H9 (cell line): ENCODE measurements around the gene GMCL1. TPM values are rescaled to one million over a fixed set of nuclear protein-coding genes. Genes with fewer than 3 reads are reported as not detected.

Source experiments
- DNase-seq: peaks from one replicate; pipeline ENCODE4 v3.0.0-alpha.2; 2017
- H2AFZ ChIP-seq: one replicate; pipeline ENCODE4 v1.6.1; 2013; ENCODE audit warnings: mild to moderate bottlenecking, low read length, control low read depth, moderate library complexity
- H2AK5ac ChIP-seq: 2 replicates; pipeline ENCODE4 v1.6.1; 2013; ENCODE audit warnings: low read length, control low read depth, mixed read lengths; ENCODE audit not compliant: insufficient read length
- H2BK120ac ChIP-seq: one replicate; pipeline ENCODE4 v1.6.1; 2013; ENCODE audit warnings: low read depth, mild to moderate bottlenecking, low read length, control low read depth, inconsistent platforms; ENCODE audit not compliant: poor library complexity, severe bottlenecking
- H2BK12ac ChIP-seq: 2 replicates; pipeline ENCODE4 v1.6.1; 2013; ENCODE audit warnings: low read length, control low read depth, mixed read lengths, low read depth; ENCODE audit not compliant: insufficient read length
- H2BK15ac ChIP-seq: 2 replicates; pipeline ENCODE4 v1.6.1; 2013; ENCODE audit warnings: low read depth, low read length, control low read depth
- H2BK20ac ChIP-seq: one replicate; pipeline ENCODE4 v1.6.1; 2013; ENCODE audit warnings: low read depth, mild to moderate bottlenecking, low read length, control low read depth, inconsistent platforms; ENCODE audit not compliant: poor library complexity, severe bottlenecking
- H2BK5ac ChIP-seq: 2 replicates; pipeline ENCODE4 v1.6.1; 2013; ENCODE audit warnings: low read length, control low read depth, mixed read lengths; ENCODE audit not compliant: insufficient read length
- H3K14ac ChIP-seq: 2 replicates; pipeline ENCODE4 v1.6.1; 2013; ENCODE audit warnings: low read length, control low read depth; ENCODE audit not compliant: insufficient read depth
- H3K18ac ChIP-seq: 2 replicates; pipeline ENCODE4 v1.6.1; 2013; ENCODE audit warnings: low read depth, mild to moderate bottlenecking, mixed read lengths, low read length, control low read depth; ENCODE audit not compliant: insufficient read length
- H3K23ac ChIP-seq: 2 replicates; pipeline ENCODE4 v1.6.1; 2013; ENCODE audit warnings: low read length, control low read depth, mixed read lengths, low read depth; ENCODE audit not compliant: insufficient read length
- H3K23me2 ChIP-seq: 2 replicates; pipeline ENCODE4 v1.6.1; 2013; ENCODE audit warnings: low read depth, mild to moderate bottlenecking, mixed read lengths, low read length, control low read depth; ENCODE audit not compliant: insufficient read length, poor library complexity, severe bottlenecking
- H3K27ac ChIP-seq: 2 replicates; pipeline ENCODE4 v1.5.1; 2013; ENCODE audit warnings: low read length, control low read depth, mixed read lengths, low read depth; ENCODE audit not compliant: insufficient read length
- H3K27me3 ChIP-seq: 2 replicates; pipeline ENCODE4 v1.6.1; 2013; ENCODE audit warnings: low read length, control low read depth, inconsistent platforms; ENCODE audit not compliant: insufficient read depth
- H3K4ac ChIP-seq: 2 replicates; pipeline ENCODE4 v1.6.1; 2013; ENCODE audit warnings: low read depth, mild to moderate bottlenecking, control low read depth, inconsistent platforms, low read length, moderate library complexity
- H3K4me1 ChIP-seq: 2 replicates; pipeline ENCODE4 v1.6.1; 2013; ENCODE audit warnings: low read length, control low read depth, inconsistent platforms; ENCODE audit not compliant: insufficient read depth
- H3K4me2 ChIP-seq: 2 replicates; pipeline ENCODE4 v1.6.1; 2013; ENCODE audit warnings: low read length, control low read depth, mixed read lengths; ENCODE audit not compliant: insufficient read length, insufficient read depth
- H3K56ac ChIP-seq: 2 replicates; pipeline ENCODE4 v1.6.1; 2013; ENCODE audit warnings: low read depth, mild to moderate bottlenecking, mixed read lengths, low read length, control low read depth; ENCODE audit not compliant: insufficient read length
- H3K79me1 ChIP-seq: 2 replicates; pipeline ENCODE4 v1.6.1; 2013; ENCODE audit warnings: low read depth, mild to moderate bottlenecking, moderate library complexity, low read length, control low read depth, inconsistent platforms; ENCODE audit not compliant: insufficient read depth, poor library complexity, severe bottlenecking
- H3K79me2 ChIP-seq: 2 replicates; pipeline ENCODE4 v1.6.1; 2013; ENCODE audit warnings: low read length, control low read depth, inconsistent platforms; ENCODE audit not compliant: insufficient read depth
- H3K9ac ChIP-seq: 2 replicates; pipeline ENCODE4 v1.6.1; 2013; ENCODE audit warnings: low read length, control low read depth, mixed read lengths; ENCODE audit not compliant: insufficient read length; ENCODE audit errors: extremely low read depth
- H3K9me3 ChIP-seq: one replicate; pipeline ENCODE4 v1.6.1; 2013; ENCODE audit warnings: low read depth, low read length, inconsistent platforms; ENCODE audit not compliant: control insufficient read depth
- H3T11ph ChIP-seq: one replicate; pipeline ENCODE4 v1.6.1; 2013; ENCODE audit warnings: mild to moderate bottlenecking, low read length, control low read depth, inconsistent platforms
- H4K20me1 ChIP-seq: one replicate; pipeline ENCODE4 v1.6.1; 2013; ENCODE audit not compliant: control insufficient read depth, insufficient read length, insufficient read depth
- H4K5ac ChIP-seq: 2 replicates; pipeline ENCODE4 v1.6.1; 2013; ENCODE audit warnings: low read depth, mild to moderate bottlenecking, mixed read lengths, low read length, control low read depth; ENCODE audit not compliant: insufficient read length
- H4K8ac ChIP-seq: replicated peaks from 2 replicates; pipeline ENCODE4 v1.6.1; 2013; ENCODE audit warnings: low read length, control low read depth, mixed read lengths, low read depth; ENCODE audit not compliant: insufficient read length
- H4K91ac ChIP-seq: 2 replicates; pipeline ENCODE4 v1.6.1; 2013; ENCODE audit warnings: low read depth, mild to moderate bottlenecking, moderate library complexity, mixed read lengths, low read length, control low read depth; ENCODE audit not compliant: insufficient read length
- H3K27ac Mint-ChIP-seq, 3 experiments: 2 replicates in 2 of 3; 3 replicates in 1 of 3; pipeline ENCODE4 v1.8.0; 2020 to 2021; ENCODE audit warnings: mixed read lengths in 3 of 3, mild to moderate bottlenecking in 1 of 3, moderate library complexity in 1 of 3
- H3K27me3 Mint-ChIP-seq: 2 replicates; pipeline ENCODE4 v1.8.0; 2021; ENCODE audit warnings: low read depth, mild to moderate bottlenecking, moderate library complexity, mixed read lengths
- H3K36me3 Mint-ChIP-seq, 3 experiments: 2 replicates in 2 of 3; 3 replicates in 1 of 3; pipeline ENCODE4 v1.8.0; 2020 to 2021; ENCODE audit warnings: low read depth in 3 of 3, mixed read lengths in 3 of 3; ENCODE audit not compliant: insufficient read depth in 1 of 3
- H3K4me1 Mint-ChIP-seq, 2 experiments: 2 replicates each; pipeline ENCODE4 v1.8.0; 2020; ENCODE audit warnings: mixed read lengths in 2 of 2
- H3K4me3 Mint-ChIP-seq, 2 experiments: 2 replicates in 1 of 2; 3 replicates in 1 of 2; pipeline ENCODE4 v1.8.0; 2020 to 2021; ENCODE audit warnings: mild to moderate bottlenecking in 2 of 2, mixed read lengths in 2 of 2, moderate library complexity in 1 of 2
- H3K9me3 Mint-ChIP-seq, 2 experiments: 2 replicates in 1 of 2; 3 replicates in 1 of 2; pipeline ENCODE4 v1.8.0; 2020; ENCODE audit warnings: mild to moderate bottlenecking in 2 of 2, mixed read lengths in 2 of 2, moderate library complexity in 1 of 2
- WGBS: extraction: QIAGEN DNeasy Blood & Tissue Kit; methylation state at CpG from one replicate; pipeline ENCODE4 v1.1.7; 2013; ENCODE audit warnings: missing lambda C conversion rate, low lambda C conversion rate, mixed read lengths; ENCODE audit not compliant: insufficient read length; ENCODE audit errors: extremely low coverage; 5-methylcytosine and 5-hydroxymethylcytosine counted together
- total RNA-seq: library from RNA; stranded (reverse); gene quantifications from 2 replicates; pipeline ENCODE4 v1.2.1, GENCODE V29; 2021
- TF ChIP-seq, protein P1 (sequence below): fragments of 200-600 bp; sonication (generic); conservative IDR thresholded peaks from 3 replicates; pipeline ENCODE4 v1.8.0; 2021; ENCODE audit warnings: antibody characterized with exemption, mild to moderate bottlenecking

The GMCL1 gene
- total RNA-seq, 1 experiment from 2014 or later: 18.6 TPM

DNA sequence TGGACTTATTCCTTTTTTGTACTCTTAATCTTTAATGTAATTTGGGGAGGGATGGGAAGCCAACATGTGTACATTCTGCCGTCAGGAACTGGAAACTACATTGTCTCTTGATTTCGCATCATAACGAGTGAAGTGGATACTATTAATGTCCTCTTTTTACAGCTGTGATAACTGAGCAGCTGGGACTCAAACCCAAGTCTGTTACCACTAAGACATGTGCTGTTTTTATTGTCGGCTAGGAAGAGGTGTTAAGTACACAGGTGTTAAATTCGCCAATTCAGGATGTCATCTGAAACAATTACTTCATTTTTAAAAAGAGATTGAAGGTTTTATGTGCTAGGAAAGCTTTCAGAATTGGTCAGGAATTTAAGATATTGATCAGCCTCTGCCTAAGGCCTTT lies 6.9 kb downstream of the GMCL1 start:
- Histone ChIP-seq H4K5ac (no peak overlapping the region), H4K8ac (no peak overlapping the region), H2BK15ac (no peak overlapping the region), H3K9ac (no peak overlapping the region), H3K4me2 (no peak overlapping the region), H2AFZ (no peak overlapping the region), H2BK12ac (no peak overlapping the region), H3K79me2 (peaks cover 9% of the 10 kb centered on the region; the same call in 1 of the 2 replicates), H3K4me1 (no peaks in the 10 kb centered on the region), H3K27me3 (no peaks in the 10 kb centered on the region), H3K9me3 (no peaks in the 10 kb centered on the region), H3K18ac (no peak overlapping the region), H3K56ac (no peak overlapping the region), H3K14ac (no peak overlapping the region), H2BK120ac (no peak overlapping the region), H4K91ac (no peak overlapping the region), H2AK5ac (no peak overlapping the region), H3K4ac (no peak overlapping the region), H3K23me2 (no peaks in the 10 kb centered on the region), H2BK20ac (no peak overlapping the region), H4K20me1 (no peaks in the 10 kb centered on the region), H3T11ph (no peak overlapping the region), H2BK5ac (no peak overlapping the region), H3K23ac (no peak overlapping the region), H3K79me1 (peaks cover 7% of the 10 kb centered on the region), H3K27ac (no peak overlapping the region)
- no peak overlapping the region for H3K4me3 Mint-ChIP-seq
- DNase-seq: no peak
- H3K27ac Mint-ChIP-seq: 0 out of 7 replicates have a peak overlapping the region, but pooled peaks of 2 of the 3 experiments have one; percentile 11 to 14
- TF ChIP-seq, protein P1, sequence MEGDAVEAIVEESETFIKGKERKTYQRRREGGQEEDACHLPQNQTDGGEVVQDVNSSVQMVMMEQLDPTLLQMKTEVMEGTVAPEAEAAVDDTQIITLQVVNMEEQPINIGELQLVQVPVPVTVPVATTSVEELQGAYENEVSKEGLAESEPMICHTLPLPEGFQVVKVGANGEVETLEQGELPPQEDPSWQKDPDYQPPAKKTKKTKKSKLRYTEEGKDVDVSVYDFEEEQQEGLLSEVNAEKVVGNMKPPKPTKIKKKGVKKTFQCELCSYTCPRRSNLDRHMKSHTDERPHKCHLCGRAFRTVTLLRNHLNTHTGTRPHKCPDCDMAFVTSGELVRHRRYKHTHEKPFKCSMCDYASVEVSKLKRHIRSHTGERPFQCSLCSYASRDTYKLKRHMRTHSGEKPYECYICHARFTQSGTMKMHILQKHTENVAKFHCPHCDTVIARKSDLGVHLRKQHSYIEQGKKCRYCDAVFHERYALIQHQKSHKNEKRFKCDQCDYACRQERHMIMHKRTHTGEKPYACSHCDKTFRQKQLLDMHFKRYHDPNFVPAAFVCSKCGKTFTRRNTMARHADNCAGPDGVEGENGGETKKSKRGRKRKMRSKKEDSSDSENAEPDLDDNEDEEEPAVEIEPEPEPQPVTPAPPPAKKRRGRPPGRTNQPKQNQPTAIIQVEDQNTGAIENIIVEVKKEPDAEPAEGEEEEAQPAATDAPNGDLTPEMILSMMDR: no peak
- H3K36me3 Mint-ChIP-seq: peaks cover 9 to 29% (median 23%) of the 10 kb centered on the region in 3 experiments; a peak in 6 of 7 replicates
- H3K4me1 Mint-ChIP-seq: peaks cover 3 to 10% of the 10 kb centered on the region in 2 experiments; a peak in 3 of 4 replicates
- H3K9me3 Mint-ChIP-seq: no peaks in the 10 kb centered on the region
- WGBS: no CpG with 5 or more reads among the region's 5 CpGs
- no peaks in the 10 kb centered on the region for H3K27me3 Mint-ChIP-seq
